ENCODE data around the gene CAMK1D. TPM values are rescaled to one million over a fixed set of nuclear protein-coding genes. Genes with fewer than 3 reads are reported as not detected.

CAMK1D gene
- total RNA-seq, 1 experiment from 2014 or later, result 10.2 TPM

- ChIA-PET POLR2A (no interaction called here), CTCF (no interaction called here)
- TF ChIP-seq ATF1 (CRISPR knock-in tag; IDR thresholded peaks at IDR 0.05) (no peak), PRDM15 (CRISPR knock-in tag; IDR thresholded peaks at IDR 0.05) (no peak), ETV6 (CRISPR knock-in tag; IDR thresholded peaks at IDR 0.05) (no peak), FOXK1 (CRISPR knock-in tag; IDR thresholded peaks at IDR 0.05) (no peak), ZNF416 (CRISPR knock-in tag; IDR thresholded peaks at IDR 0.05) (no peak), TCF7 (CRISPR knock-in tag; IDR thresholded peaks at IDR 0.05; ENCODE audit: low read depth) (no peak), ATF3 (CRISPR knock-in tag; conservative IDR thresholded peaks at IDR 0.05) (no peak), EMX1 (CRISPR knock-in tag; IDR thresholded peaks at IDR 0.05) (no peak), ZNF232 (CRISPR knock-in tag; IDR thresholded peaks at IDR 0.05) (no peak), MYBL2 (CRISPR knock-in tag; IDR thresholded peaks at IDR 0.05) (no peak), OVOL2 (CRISPR knock-in tag; IDR thresholded peaks at IDR 0.05; ENCODE audit: borderline replicate concordance) (no peak), HMGA2 (CRISPR knock-in tag; IDR thresholded peaks at IDR 0.05) (no peak), FOXP1 (CRISPR knock-in tag; IDR thresholded peaks at IDR 0.05; ENCODE audit: borderline replicate concordance) (no peak), SMAD4 (CRISPR knock-in tag; IDR thresholded peaks at IDR 0.05) (no peak)
- H3K27ac Mint-ChIP-seq, result no peak overlapping the region
- no peak overlapping the region for H3K4me3 Mint-ChIP-seq
- DNase-seq (ENCODE audit: low spot score) (no peak), ATAC-seq (no peak)
- H3K9me3 Mint-ChIP-seq, result peaks cover 6% of the 10 kb centered on the region
- no peaks in the 10 kb centered on the region for H3K4me1 Mint-ChIP-seq
- no peaks in the 10 kb centered on the region; the same call in 1 of the 2 replicates for H3K36me3 Mint-ChIP-seq
- no peaks in the 10 kb centered on the region for H3K27me3 Mint-ChIP-seq (ENCODE audit: low read depth)
These were observed 68.7 kb downstream of the CAMK1D start for GRCh38 chr10:12418000-12418399.

GRCh38 chr10:12418725-12419261, 69.4 kb downstream of the CAMK1D start:
- Mint-ChIP-seq H3K27me3 (ENCODE audit: low read depth) (no peaks in the 10 kb centered on the region), H3K9me3 (no peaks in the 10 kb centered on the region), H3K4me3 (no peak overlapping the region), H3K36me3 (no peaks in the 10 kb centered on the region), H3K27ac (no peak overlapping the region), H3K4me1 (no peaks in the 10 kb centered on the region)
- ChIA-PET CTCF (no interaction called here), POLR2A (no interaction called here)
- TF ChIP-seq SOX15 (CRISPR knock-in tag; IDR thresholded peaks at IDR 0.05) (no peak), CDX4 (CRISPR knock-in tag; IDR thresholded peaks at IDR 0.05; ENCODE audit: borderline replicate concordance) (no peak), IRF1 (CRISPR knock-in tag; IDR thresholded peaks at IDR 0.05) (no peak), ZNF425 (CRISPR knock-in tag; conservative IDR thresholded peaks at IDR 0.05) (no peak), IRF2 (CRISPR knock-in tag; IDR thresholded peaks at IDR 0.05; ENCODE audit: borderline replicate concordance, low read depth) (no peak), NFATC4 (CRISPR knock-in tag; IDR thresholded peaks at IDR 0.05) (no peak), TEAD4 (CRISPR knock-in tag; IDR thresholded peaks at IDR 0.05) (no peak)
- ATAC-seq, result no peak
- no peak for DNase-seq (ENCODE audit: low spot score)

Measured in WTC11 (cell line).